ENCODE results near the gene RASSF5. TPM values are rescaled to one million over a fixed set of nuclear protein-coding genes. Genes with fewer than 3 reads are reported as not detected.

Gene RASSF5
- total and polyA plus RNA-seq, 9 of the 15 experiments (the other 6 are each of a cell fraction or from before 2014, with no cell fraction given): 6.1 to 41.0 (median 25.2) TPM

GRCh38 chr1:206534552-206534951, 27.2 kb downstream of the RASSF5 start:
- no TSS peak for BruUV-seq (replicated peaks)
- no peak overlapping the region for H3K9ac ChIP-seq (ENCODE audit: insufficient read depth in 1 of 2, low read depth in 2 of 2, low read length in 2 of 2)
- FAIRE-seq (no peak), DNase-seq (ENCODE audit: extremely low read depth in 1 of 4, low spot score in 3 of 4) (no peak), ATAC-seq (no peak)
- H3K9me3 ChIP-seq (replicated peaks; ENCODE audit: control insufficient read depth, insufficient read depth, low read depth, low read length): no peaks in the 10 kb centered on the region
- no peaks in the 10 kb centered on the region for H4K20me1 ChIP-seq (replicated peaks; ENCODE audit: control insufficient read depth, insufficient read depth, low read length)
- H3K27me3 ChIP-seq (ENCODE audit: control insufficient read depth in 2 of 2, insufficient read depth in 2 of 2, low read length in 2 of 2): peaks cover 5 to 34% of the 10 kb centered on the region in 2 experiments; a peak in 4 of 5 replicates
- POLR2A ChIA-PET: interaction anchor here (0.6 to 2.0 kb wide), 4 partner anchors 13 to 1600 kb away, joined by 3 to 5 read pairs (median 4); no protein-coding TSS in a partner anchor
- intact Hi-C loops (cut with micrococcal nuclease) (loop anchor here (2.0 kb wide), 1 partner anchor 30 kb away; no protein-coding TSS in a partner anchor), in situ Hi-C loops (cut with MboI) (no loop called here)
- H3K79me2 ChIP-seq (ENCODE audit: control insufficient read depth, insufficient read depth, low read length): no peaks in the 10 kb centered on the region
- no peaks in the 10 kb centered on the region for H3K36me3 ChIP-seq (ENCODE audit: control insufficient read depth, insufficient read depth, low read length)
- no peak overlapping the region for H2AFZ ChIP-seq (ENCODE audit: low read depth, low read length)
- CTCF ChIA-PET (ENCODE audit: low intra/inter-chr PET ratio): no interaction called here
- H3K4me1 ChIP-seq (replicated peaks in 1 of 2; ENCODE audit: control insufficient read depth in 2 of 2, insufficient read depth in 2 of 2, low read length in 2 of 2): no peaks in the 10 kb centered on the region
- 0% methylated on average over 3 of the region's 3 CpGs for WGBS (ENCODE audit: insufficient coverage, low coverage, missing lambda C conversion rate)
- H3K27ac ChIP-seq (ENCODE audit: extremely low read depth, low read depth, low read length): no peak overlapping the region
- H3K9me1 ChIP-seq (ENCODE audit: control insufficient read depth, insufficient read depth, low read length): no peaks in the 10 kb centered on the region
- no peak overlapping the region for H3K4me3 ChIP-seq
- no peak overlapping the region for H3K4me2 ChIP-seq (ENCODE audit: insufficient read depth, low read length)
- TF ChIP-seq NR1H2 (CRISPR knock-in tag; IDR thresholded peaks at IDR 0.05) (no peak), IRF1 (CRISPR knock-in tag; IDR thresholded peaks at IDR 0.05; ENCODE audit: borderline replicate concordance) (no peak), TOE1 (IDR thresholded peaks at IDR 0.05; ENCODE audit: borderline replicate concordance) (no peak), TOE1 (CRISPR knock-in tag; IDR thresholded peaks at IDR 0.05; ENCODE audit: borderline replicate concordance, low read depth) (no peak), MTA2 (IDR thresholded peaks at IDR 0.05; ENCODE audit: low read depth) (no peak), CHD2 (IDR thresholded peaks at IDR 0.05; ENCODE audit: low read depth, low read length) (no peak), MAZ (CRISPR knock-in tag; conservative IDR thresholded peaks at IDR 0.05 in 1 of 2, IDR thresholded peaks at IDR 0.05 in 1 of 2) (no peak), PHF21A (IDR thresholded peaks at IDR 0.05; ENCODE audit: borderline replicate concordance, low read depth) (no peak), ZBTB34 (CRISPR knock-in tag; IDR thresholded peaks at IDR 0.05) (no peak), PHB (CRISPR knock-in tag; IDR thresholded peaks at IDR 0.05) (no peak), EP300 (IDR thresholded peaks at IDR 0.05; ENCODE audit: low read length) (no peak), DLX4 (CRISPR knock-in tag; IDR thresholded peaks at IDR 0.05) (no peak), JUN (IDR thresholded peaks at IDR 0.05; ENCODE audit: borderline replicate concordance, low read depth, low read length) (no peak), JUN (CRISPR knock-in tag; IDR thresholded peaks at IDR 0.05; ENCODE audit: borderline replicate concordance) (no peak), TRIM24 (IDR thresholded peaks at IDR 0.05) (no peak), FUS (optimal IDR thresholded peaks at IDR 0.05; ENCODE audit: low read depth, low read length) (no peak)

All from K562 (cell line).